K562 (cell line): Measurements from ENCODE around the gene CBLC. TPM values are rescaled to one million over a fixed set of nuclear protein-coding genes. Genes with fewer than 3 reads are reported as not detected.

Experiments
- ARID3B ChIP-seq: fragments of 250-450 bp; sonication (Bioruptor Pico); IDR thresholded peaks from 2 replicates; pipeline ENCODE4 v1.4.0; 2020; ENCODE audit warnings: borderline replicate concordance
- CHD2 ChIP-seq: IDR thresholded peaks from 2 replicates; pipeline ENCODE4 v1.6.1; 2011; ENCODE audit warnings: low read depth, low read length
- COPS2 ChIP-seq: fragments of 450-650 bp; conservative IDR thresholded peaks from 2 replicates; pipeline ENCODE4 v1.6.1; 2016; ENCODE audit warnings: mild to moderate bottlenecking, moderate library complexity
- CTBP1 ChIP-seq: fragments of 450-650 bp; IDR thresholded peaks from 2 replicates; pipeline ENCODE4 v1.6.1; 2016; ENCODE audit warnings: borderline replicate concordance
- ETV1 ChIP-seq: fragments of 450-650 bp; conservative IDR thresholded peaks from 2 replicates; pipeline ENCODE4 v1.6.1; 2016; ENCODE audit warnings: missing genetic modification characterization, control low read depth, low read depth, missing compliant biosample characterization
- HDAC1 ChIP-seq, 2 experiments: fragments of 450-650 bp; IDR thresholded peaks; 2 replicates each; pipeline ENCODE4 v1.6.1; 2016 to 2017; ENCODE audit warnings: inconsistent platforms in 1 of 2, mild to moderate bottlenecking in 1 of 2, moderate library complexity in 1 of 2
- HDGF ChIP-seq: fragments of 450-650 bp; IDR thresholded peaks from 2 replicates; pipeline ENCODE4 v1.6.1; 2016
- HES1 ChIP-seq: fragments of 450-650 bp; IDR thresholded peaks from 2 replicates; pipeline ENCODE4 v1.6.1; 2016; ENCODE audit warnings: low read depth, mild to moderate bottlenecking, moderate library complexity
- MGA ChIP-seq: fragments of 450-650 bp; IDR thresholded peaks from 2 replicates; pipeline ENCODE4 v1.6.1; 2016; ENCODE audit warnings: mild to moderate bottlenecking, moderate library complexity
- POLR2AphosphoS5 ChIP-seq: IDR thresholded peaks from 2 replicates; pipeline ENCODE4 v1.6.1; 2011; ENCODE audit warnings: mild to moderate bottlenecking, low read depth, low read length, moderate library complexity; ENCODE audit not compliant: control insufficient read depth, insufficient read depth
- PTTG1 ChIP-seq: fragments of 450-650 bp; IDR thresholded peaks from 2 replicates; pipeline ENCODE4 v1.6.1; 2016; ENCODE audit warnings: low read depth, mild to moderate bottlenecking, missing genetic modification characterization, missing compliant biosample characterization
- SMC3 ChIP-seq: conservative IDR thresholded peaks from 2 replicates; pipeline ENCODE4 v1.6.1; 2011; ENCODE audit warnings: low read depth, low read length, improper control_type of control experiment; ENCODE audit not compliant: insufficient read depth
- SPI1 ChIP-seq: IDR thresholded peaks from 2 replicates; pipeline ENCODE4 v1.6.1; 2011; ENCODE audit warnings: low read depth, low read length, control low read depth, borderline replicate concordance
- STAG1 ChIP-seq: sonication (generic); formaldehyde crosslinking; IDR thresholded peaks from 2 replicates; pipeline ENCODE4 v1.5.0; 2020; ENCODE audit warnings: missing genetic modification reagents, borderline replicate concordance
- ZNF324 ChIP-seq: fragments of 250-450 bp; sonication (Bioruptor Pico); IDR thresholded peaks from 2 replicates; pipeline ENCODE4 v1.4.0; 2020; ENCODE audit warnings: mild to moderate bottlenecking
- polyA plus RNA-seq, 8 experiments: library from polyadenylated mRNA; depleted of rRNA in 4 of 8; stranded (reverse) in 5 of 8; unstranded in 3 of 8; fragments of >200 nt; fragmentation: Nextera tagmentation in 2 of 8; fragmentation: Illumina TruSeq in 1 of 8; extraction: Ambion mirVana in 2 of 8; extraction: Trizol in 1 of 8; gene quantifications; 2 replicates each; pipeline versions ENCODE4 v1.2.1 to v1.2.3, GENCODE V29; 2011 to 2014; ENCODE audit warnings: inconsistent platforms in 1 of 8, missing spikeins in 1 of 8
- total RNA-seq, 7 experiments: library from RNA; depleted of rRNA in 6 of 7; stranded (reverse); fragments of >200 nt in 6 of 7; fragmentation: Illumina TruSeq in 2 of 7; extraction: Trizol in 2 of 7; gene quantifications; 2 replicates each; pipeline versions ENCODE4 v1.2.1 to v1.2.3, GENCODE V29; 2011 to 2021; ENCODE audit warnings: low replicate concordance in 1 of 7

Gene CBLC
- total and polyA plus RNA-seq, 9 of the 15 experiments (the other 6 are each of a cell fraction or from before 2014, with no cell fraction given) = 0.09 TPM; not detected in 8

- no peak for TF ChIP-seq ARID3B (CRISPR knock-in tag)
- TF ChIP-seq SPI1 = peak; percentile 47; the same call in 1 of the 2 replicates
- TF ChIP-seq COPS2 = no peak
- TF ChIP-seq HES1 = no peak
- TF ChIP-seq PTTG1 = no peak
- no peak for TF ChIP-seq STAG1 (CRISPR knock-in tag)
- TF ChIP-seq ZNF324 (CRISPR knock-in tag) = no peak
- TF ChIP-seq MGA = no peak
- TF ChIP-seq SMC3 = no peak
- no peak for TF ChIP-seq POLR2AphosphoS5
- peak; percentile 88; the same call in 1 of the 2 replicates for TF ChIP-seq HDGF
- no peak for TF ChIP-seq ETV1 (tag)
- TF ChIP-seq HDAC1 (IDR thresholded peaks at IDR 0.05) = peak in 1 of 2 experiments; percentile 79; a peak in 2 of 4 replicates
- no peak for TF ChIP-seq CHD2
- no peak for TF ChIP-seq CTBP1
Observed at GRCh38 chr19:44747739-44748425, 29.8 kb upstream of the CBLC start (continued).
